HG03060 (cell line): Measurements from ENCODE around the gene C1QTNF2.

Experiments
- ATAC-seq: cut with Tn5 transposase; IDR thresholded peaks from one replicate; pipeline ENCODE4 v1.9.1; 2021; ENCODE audit warnings: low read depth, moderate number of reproducible peaks; ENCODE audit not compliant: unreplicated experiment

The C1QTNF2 gene

GRCh38 chr5:160375701-160376100 lies 5.3 kb upstream of the C1QTNF2 start:
- ATAC-seq = no peak

- no peak for ATAC-seq
Measured at GRCh38 chr5:160375166-160375565, 4.7 kb upstream of the C1QTNF2 start.

- ATAC-seq = no peak
Measured at GRCh38 chr5:160371294-160371693, 868 bp upstream of the C1QTNF2 start.

GRCh38 chr5:160370713-160371034 lies 248 bp upstream of the C1QTNF2 start:
- no peak for ATAC-seq

- ATAC-seq = no peak
Measured at GRCh38 chr5:160367885-160368284, 2.5 kb downstream of the C1QTNF2 start.

- no peak for ATAC-seq
Measured at GRCh38 chr5:160367261-160367660, 3.2 kb downstream of the C1QTNF2 start.

- ATAC-seq = no peak
Measured at GRCh38 chr5:160366230-160366629, 4.2 kb downstream of the C1QTNF2 start.

- no peak for ATAC-seq
Measured at GRCh38 chr5:160363660-160364395, 6.6 kb downstream of the C1QTNF2 start.

- no peak for ATAC-seq
Measured at GRCh38 chr5:160363211-160363610, 7.2 kb downstream of the C1QTNF2 start.

GRCh38 chr5:160361624-160362228 lies 8.7 kb downstream of the C1QTNF2 start:
- no peak for ATAC-seq

GRCh38 chr5:160360310-160360709 lies 10.1 kb downstream of the C1QTNF2 start:
- ATAC-seq = no peak

- ATAC-seq = no peak
Measured at GRCh38 chr5:160359816-160360215, 10.6 kb downstream of the C1QTNF2 start.

GRCh38 chr5:160359242-160359641 lies 11.2 kb downstream of the C1QTNF2 start:
- ATAC-seq = no peak

GRCh38 chr5:160357861-160358411 lies 12.5 kb downstream of the C1QTNF2 start:
- ATAC-seq = no peak

- no peak for ATAC-seq
Measured at GRCh38 chr5:160357394-160357793, 13.0 kb downstream of the C1QTNF2 start.

GRCh38 chr5:160356550-160357347 lies 13.7 kb downstream of the C1QTNF2 start:
- ATAC-seq = no peak

GRCh38 chr5:160354666-160355065 lies 15.8 kb downstream of the C1QTNF2 start:
- no peak for ATAC-seq

GRCh38 chr5:160353379-160353778 lies 17.0 kb downstream of the C1QTNF2 start:
- no peak for ATAC-seq

GRCh38 chr5:160352308-160352707 lies 18.1 kb downstream of the C1QTNF2 start:
- no peak for ATAC-seq

GRCh38 chr5:160349935-160350303 lies 20.5 kb downstream of the C1QTNF2 start:
- ATAC-seq = no peak

- no peak for ATAC-seq
Measured at GRCh38 chr5:160349249-160349934, 21.0 kb downstream of the C1QTNF2 start.
